GM23338 (cell line): ENCODE data around the gene SETD1B. TPM values are rescaled to one million over a fixed set of nuclear protein-coding genes. Genes with fewer than 3 reads are reported as not detected.

ENCODE experiments used
- ATAC-seq: fragments of 200-7000 bp; cut with Tn5 transposase; 3 replicates; pipeline ENCODE4 v1.9.1; 2020
- DNase-seq: peaks from one replicate; pipeline ENCODE4 v3.0.0-alpha.2; 2015; ENCODE audit warnings: low spot score
- H2AFZ ChIP-seq: fragments of 200-600 bp; sonication (generic); 2 replicates; pipeline ENCODE4 v1.8.0; 2016; ENCODE audit warnings: antibody characterized with exemption, mild to moderate bottlenecking, moderate library complexity
- H3F3A ChIP-seq: fragments of 200-600 bp; sonication (generic); replicated peaks from 2 replicates; pipeline ENCODE4 v1.8.0; 2017; ENCODE audit warnings: antibody characterized with exemption, mixed run types, low read depth
- H3K27ac ChIP-seq: fragments of 200-600 bp; sonication (generic); 2 replicates; pipeline ENCODE4 v1.6.1; 2016; ENCODE audit warnings: low read depth
- H3K27me3 ChIP-seq: fragments of 200-600 bp; sonication (generic); 2 replicates; pipeline ENCODE4 v1.8.0; 2016; ENCODE audit warnings: mild to moderate bottlenecking, mixed run types, moderate library complexity; ENCODE audit not compliant: insufficient read depth
- H3K36me3 ChIP-seq: fragments of 200-600 bp; sonication (generic); 2 replicates; pipeline ENCODE4 v1.8.0; 2016; ENCODE audit warnings: mild to moderate bottlenecking; ENCODE audit not compliant: insufficient read depth
- H3K4me1 ChIP-seq: fragments of 200-600 bp; sonication (generic); 2 replicates; pipeline ENCODE4 v1.8.0; 2016; ENCODE audit warnings: mild to moderate bottlenecking, moderate library complexity; ENCODE audit not compliant: insufficient read depth
- H3K4me2 ChIP-seq: fragments of 200-600 bp; sonication (generic); 2 replicates; pipeline ENCODE4 v1.7.1; 2017; ENCODE audit warnings: mixed run types
- H3K4me3 ChIP-seq: fragments of 200-600 bp; sonication (generic); 2 replicates; pipeline ENCODE4 v1.6.1; 2016; ENCODE audit warnings: mixed run types
- H3K79me2 ChIP-seq: fragments of 200-600 bp; sonication (generic); replicated peaks from 2 replicates; pipeline ENCODE4 v1.8.0; 2017; ENCODE audit warnings: mild to moderate bottlenecking; ENCODE audit not compliant: insufficient read depth
- H3K9me2 ChIP-seq: fragments of 200-600 bp; sonication (generic); 2 replicates; pipeline ENCODE4 v1.8.0; 2017; ENCODE audit not compliant: insufficient read depth
- H4K20me1 ChIP-seq: fragments of 200-600 bp; sonication (generic); replicated peaks from 2 replicates; pipeline ENCODE4 v1.8.0; 2017; ENCODE audit warnings: mild to moderate bottlenecking; ENCODE audit not compliant: insufficient read depth
- H3K27ac Mint-ChIP-seq: 2 replicates; pipeline ENCODE4 v1.8.0; 2020; ENCODE audit warnings: inconsistent platforms, mild to moderate bottlenecking, moderate library complexity, mixed read lengths
- H3K27me3 Mint-ChIP-seq: 3 replicates; pipeline ENCODE4 v1.8.0; 2022; ENCODE audit warnings: low read depth, mild to moderate bottlenecking, moderate library complexity, mixed read lengths, inconsistent platforms; ENCODE audit not compliant: insufficient read depth, poor library complexity
- H3K36me3 Mint-ChIP-seq: 3 replicates; pipeline ENCODE4 v1.8.0; 2021; ENCODE audit warnings: low read depth, mild to moderate bottlenecking, inconsistent platforms, moderate library complexity, mixed read lengths
- H3K4me1 Mint-ChIP-seq: 3 replicates; pipeline ENCODE4 v1.8.0; 2020; ENCODE audit warnings: mild to moderate bottlenecking, inconsistent platforms, mixed read lengths
- H3K4me3 Mint-ChIP-seq: 3 replicates; pipeline ENCODE4 v1.8.0; 2021; ENCODE audit warnings: moderate library complexity, mild to moderate bottlenecking, inconsistent platforms, mixed read lengths
- H3K9me3 Mint-ChIP-seq: 3 replicates; pipeline ENCODE4 v1.8.0; 2020; ENCODE audit warnings: moderate library complexity, mild to moderate bottlenecking, inconsistent platforms, mixed read lengths
- CREB1 ChIP-seq: fragments of 250-450 bp; sonication (Bioruptor Pico); IDR thresholded peaks from 2 replicates; pipeline ENCODE4 v1.5.0; 2020; ENCODE audit warnings: low read depth, mild to moderate bottlenecking, moderate library complexity
- JUNB ChIP-seq: IDR thresholded peaks from one replicate; pipeline ENCODE4 v1.6.1; 2016; ENCODE audit warnings: antibody characterized with exemption; ENCODE audit not compliant: unreplicated experiment
- STAT1 ChIP-seq: IDR thresholded peaks from one replicate; pipeline ENCODE4 v1.6.1; 2016; ENCODE audit warnings: antibody characterized with exemption; ENCODE audit not compliant: unreplicated experiment
- polyA plus RNA-seq: library from polyadenylated mRNA; unstranded; fragments of >200 nt; fragmentation: Nextera tagmentation; extraction: Ambion mirVana; gene quantifications from 2 replicates; pipeline ENCODE4 v1.2.1, GENCODE V29; 2016
- total RNA-seq: library from RNA; depleted of rRNA; stranded (reverse); fragments of >200 nt; shearing (Covaris generic); gene quantifications from 2 replicates; pipeline ENCODE4 v1.2.3, GENCODE V29; 2014
- TF ChIP-seq, protein P1 (sequence below): IDR thresholded peaks from one replicate; pipeline ENCODE4 v1.6.1; 2018; ENCODE audit warnings: antibody characterized with exemption; ENCODE audit not compliant: unreplicated experiment
- TF ChIP-seq, protein P2 (sequence below), 2 experiments: fragments of 200-600 bp in 1 of 2; sonication (generic) in 1 of 2; conservative IDR thresholded peaks; 2 replicates each; pipeline versions ENCODE4 v1.5.1 to v1.6.1; 2016 to 2017; ENCODE audit warnings: antibody characterized with exemption in 2 of 2, low read depth in 2 of 2, mild to moderate bottlenecking in 2 of 2, moderate library complexity in 1 of 2

Gene SETD1B
- total and polyA plus RNA-seq, 2 experiments from 2014 or later: 3.1 to 8.7 TPM

DNA sequence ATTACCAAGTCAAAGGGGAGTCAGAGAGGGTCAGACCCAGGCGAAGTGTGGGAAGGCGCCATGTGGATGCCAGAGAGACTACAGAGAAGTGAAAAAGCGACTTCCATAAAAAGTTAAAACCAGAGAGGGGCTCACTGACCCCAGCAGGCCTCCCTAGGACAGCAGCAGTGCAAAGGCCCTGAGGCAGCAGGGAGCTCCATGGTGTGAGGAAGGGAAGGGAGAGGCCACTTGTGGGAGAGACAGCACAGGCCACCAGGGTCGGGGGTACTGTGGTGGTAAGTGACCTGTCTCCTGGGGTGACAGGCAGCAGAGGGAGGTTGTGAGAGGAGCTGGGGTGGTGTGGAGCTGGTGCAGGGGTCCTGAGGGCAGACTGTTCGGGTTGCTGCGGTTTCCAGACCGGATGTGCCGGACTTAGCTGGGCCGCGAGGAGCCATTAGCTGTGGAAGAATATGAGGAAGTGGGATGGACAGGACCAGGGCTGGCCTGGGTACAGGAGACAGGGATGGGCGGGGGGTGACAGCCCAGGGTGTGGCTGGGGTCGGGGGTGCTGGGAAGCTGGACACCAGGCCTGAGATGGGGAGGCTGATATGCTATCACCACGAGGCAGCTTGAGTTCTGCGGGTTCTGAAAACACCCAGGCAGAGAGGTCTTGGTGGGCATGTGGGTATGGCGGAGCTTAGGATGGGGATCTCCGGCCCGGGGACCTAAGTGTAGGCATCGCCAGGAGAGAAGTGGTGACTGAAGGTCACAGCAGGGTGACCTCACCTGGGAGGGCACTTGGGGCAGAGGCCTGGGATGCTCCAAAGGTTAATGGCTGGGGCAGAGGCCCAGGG is 22.7 kb downstream of the SETD1B start (continued):
- TF ChIP-seq, protein P1, sequence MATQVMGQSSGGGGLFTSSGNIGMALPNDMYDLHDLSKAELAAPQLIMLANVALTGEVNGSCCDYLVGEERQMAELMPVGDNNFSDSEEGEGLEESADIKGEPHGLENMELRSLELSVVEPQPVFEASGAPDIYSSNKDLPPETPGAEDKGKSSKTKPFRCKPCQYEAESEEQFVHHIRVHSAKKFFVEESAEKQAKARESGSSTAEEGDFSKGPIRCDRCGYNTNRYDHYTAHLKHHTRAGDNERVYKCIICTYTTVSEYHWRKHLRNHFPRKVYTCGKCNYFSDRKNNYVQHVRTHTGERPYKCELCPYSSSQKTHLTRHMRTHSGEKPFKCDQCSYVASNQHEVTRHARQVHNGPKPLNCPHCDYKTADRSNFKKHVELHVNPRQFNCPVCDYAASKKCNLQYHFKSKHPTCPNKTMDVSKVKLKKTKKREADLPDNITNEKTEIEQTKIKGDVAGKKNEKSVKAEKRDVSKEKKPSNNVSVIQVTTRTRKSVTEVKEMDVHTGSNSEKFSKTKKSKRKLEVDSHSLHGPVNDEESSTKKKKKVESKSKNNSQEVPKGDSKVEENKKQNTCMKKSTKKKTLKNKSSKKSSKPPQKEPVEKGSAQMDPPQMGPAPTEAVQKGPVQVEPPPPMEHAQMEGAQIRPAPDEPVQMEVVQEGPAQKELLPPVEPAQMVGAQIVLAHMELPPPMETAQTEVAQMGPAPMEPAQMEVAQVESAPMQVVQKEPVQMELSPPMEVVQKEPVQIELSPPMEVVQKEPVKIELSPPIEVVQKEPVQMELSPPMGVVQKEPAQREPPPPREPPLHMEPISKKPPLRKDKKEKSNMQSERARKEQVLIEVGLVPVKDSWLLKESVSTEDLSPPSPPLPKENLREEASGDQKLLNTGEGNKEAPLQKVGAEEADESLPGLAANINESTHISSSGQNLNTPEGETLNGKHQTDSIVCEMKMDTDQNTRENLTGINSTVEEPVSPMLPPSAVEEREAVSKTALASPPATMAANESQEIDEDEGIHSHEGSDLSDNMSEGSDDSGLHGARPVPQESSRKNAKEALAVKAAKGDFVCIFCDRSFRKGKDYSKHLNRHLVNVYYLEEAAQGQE: no peak
- no peak for TF ChIP-seq JUNB
- TF ChIP-seq, protein P2, sequence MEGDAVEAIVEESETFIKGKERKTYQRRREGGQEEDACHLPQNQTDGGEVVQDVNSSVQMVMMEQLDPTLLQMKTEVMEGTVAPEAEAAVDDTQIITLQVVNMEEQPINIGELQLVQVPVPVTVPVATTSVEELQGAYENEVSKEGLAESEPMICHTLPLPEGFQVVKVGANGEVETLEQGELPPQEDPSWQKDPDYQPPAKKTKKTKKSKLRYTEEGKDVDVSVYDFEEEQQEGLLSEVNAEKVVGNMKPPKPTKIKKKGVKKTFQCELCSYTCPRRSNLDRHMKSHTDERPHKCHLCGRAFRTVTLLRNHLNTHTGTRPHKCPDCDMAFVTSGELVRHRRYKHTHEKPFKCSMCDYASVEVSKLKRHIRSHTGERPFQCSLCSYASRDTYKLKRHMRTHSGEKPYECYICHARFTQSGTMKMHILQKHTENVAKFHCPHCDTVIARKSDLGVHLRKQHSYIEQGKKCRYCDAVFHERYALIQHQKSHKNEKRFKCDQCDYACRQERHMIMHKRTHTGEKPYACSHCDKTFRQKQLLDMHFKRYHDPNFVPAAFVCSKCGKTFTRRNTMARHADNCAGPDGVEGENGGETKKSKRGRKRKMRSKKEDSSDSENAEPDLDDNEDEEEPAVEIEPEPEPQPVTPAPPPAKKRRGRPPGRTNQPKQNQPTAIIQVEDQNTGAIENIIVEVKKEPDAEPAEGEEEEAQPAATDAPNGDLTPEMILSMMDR (conservative IDR thresholded peaks at IDR 0.05; ENCODE audit: low read depth in 2 of 2): no peak
- no peak for TF ChIP-seq STAT1

DNA sequence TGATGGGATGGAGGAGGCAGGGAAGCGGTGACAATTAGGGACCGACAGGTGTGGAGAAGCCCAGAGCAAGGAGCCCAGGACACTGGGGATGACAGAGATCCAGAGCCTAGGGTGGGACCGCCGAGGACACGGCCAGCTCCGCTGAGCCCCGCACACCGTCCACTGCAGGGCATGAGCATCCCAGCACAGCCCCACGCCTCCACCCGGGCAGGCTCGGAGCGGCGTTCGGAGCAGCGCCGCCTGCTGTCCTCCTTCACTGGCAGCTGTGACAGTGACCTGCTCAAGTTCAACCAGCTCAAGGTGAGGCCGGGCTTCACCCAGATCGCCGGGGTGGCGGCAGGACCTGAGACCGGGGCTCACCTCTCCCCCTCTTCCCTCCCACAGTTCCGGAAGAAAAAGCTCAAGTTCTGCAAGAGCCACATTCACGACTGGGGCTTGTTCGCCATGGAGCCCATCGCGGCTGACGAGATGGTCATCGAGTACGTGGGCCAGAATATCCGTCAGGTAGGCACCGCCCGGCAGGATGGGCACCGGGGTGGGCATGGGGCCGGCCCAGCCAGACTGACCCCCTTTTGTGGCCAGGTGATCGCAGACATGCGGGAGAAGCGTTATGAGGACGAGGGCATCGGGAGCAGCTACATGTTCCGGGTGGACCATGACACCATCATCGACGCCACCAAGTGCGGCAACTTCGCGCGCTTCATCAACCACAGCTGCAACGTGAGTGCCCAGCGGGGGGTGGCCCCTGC is 23.7 kb downstream of the SETD1B start:
- no peaks in the 10 kb centered on the region for H4K20me1 ChIP-seq
- H3K4me2 ChIP-seq: no peak overlapping the region
- H3F3A ChIP-seq: peaks cover 3% of the 10 kb centered on the region; the same call in 1 of the 2 replicates
- H3K36me3 ChIP-seq: no peaks in the 10 kb centered on the region
- ATAC-seq: peak; percentile 38
- H3K27ac Mint-ChIP-seq: no peak overlapping the region
- H3K9me3 Mint-ChIP-seq: no peaks in the 10 kb centered on the region
- no peaks in the 10 kb centered on the region for H3K27me3 Mint-ChIP-seq
- TF ChIP-seq, protein P2 (conservative IDR thresholded peaks at IDR 0.05; ENCODE audit: low read depth in 2 of 2): peak in 1 of 2 experiments; percentile 55; a peak in 2 of 4 replicates
- no peak for TF ChIP-seq CREB1 (CRISPR knock-in tag)
- peaks cover 61% of the 10 kb centered on the region for H3K36me3 Mint-ChIP-seq
- H3K4me1 Mint-ChIP-seq: peaks cover 5% of the 10 kb centered on the region; the same call in 2 of the 3 replicates
- H3K4me3 Mint-ChIP-seq: no peak overlapping the region
- H3K4me3 ChIP-seq: no peak overlapping the region
- no peak overlapping the region for H2AFZ ChIP-seq
- no peaks in the 10 kb centered on the region for H3K27me3 ChIP-seq
- H3K4me1 ChIP-seq: no peaks in the 10 kb centered on the region
- H3K9me2 ChIP-seq: no peaks in the 10 kb centered on the region
- no peaks in the 10 kb centered on the region for H3K79me2 ChIP-seq
- no peak for DNase-seq
- H3K27ac ChIP-seq: no peak overlapping the region
